SIG-M5 treated with dmso at 0.1 percent for 504 hours (cell line): Measurements from ENCODE around the gene GNA12.
A peak's percentile ranks its signal among the peaks of the same experiment; 100 is the strongest.
"Not testable (repeated sequence)": the region's sequence is repeated elsewhere in the genome, so short reads cannot be mapped to it uniquely, and the experiment has no call there.

ENCODE experiments used
- DNase-seq: peaks from one replicate; lab custom pipeline; 2025; ENCODE audit not compliant: unreplicated experiment; lab: John Stamatoyannopoulos, UW

The GNA12 gene

GRCh38 chr7:2864999-2865670, 21.0 kb upstream of the GNA12 start:
- peak; percentile 12 for DNase-seq

GRCh38 chr7:2864204-2864985, 20.3 kb upstream of the GNA12 start:
- DNase-seq, result no peak

GRCh38 chr7:2863461-2864066, 19.5 kb upstream of the GNA12 start:
- DNase-seq, result peak; percentile 88

DNA sequence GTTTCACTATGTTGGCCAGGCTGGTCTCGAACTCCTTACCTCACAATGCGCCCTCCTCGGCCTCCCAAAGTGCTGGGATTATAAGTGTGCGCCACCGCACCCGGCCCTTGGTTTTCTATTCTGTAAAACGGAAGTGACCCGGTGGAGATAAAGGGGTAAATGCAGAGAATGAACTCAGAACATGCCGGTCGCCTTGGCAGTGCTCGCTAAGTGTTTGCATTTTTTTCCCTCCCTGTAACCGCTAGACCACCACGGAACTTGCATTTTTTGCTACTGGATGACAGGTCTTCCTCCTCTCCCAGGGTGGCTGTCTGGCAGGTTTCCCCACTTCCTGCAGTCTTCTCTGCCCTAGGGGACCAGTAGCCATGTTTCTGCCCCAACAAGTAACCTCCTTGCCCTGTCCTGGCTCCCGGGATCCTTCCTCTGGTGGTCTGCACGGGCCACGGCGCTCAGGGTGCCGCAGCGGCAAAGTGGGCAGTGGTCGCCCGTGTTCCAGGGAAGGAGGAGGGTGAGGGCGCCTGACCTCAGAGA, 18.8 kb upstream of the GNA12 start:
- no peak for DNase-seq

- no peak for DNase-seq
Observed at GRCh38 chr7:2861509-2861908, 17.4 kb upstream of the GNA12 start.

GRCh38 chr7:2860627-2861133, 16.6 kb upstream of the GNA12 start:
- DNase-seq, result no peak

DNA sequence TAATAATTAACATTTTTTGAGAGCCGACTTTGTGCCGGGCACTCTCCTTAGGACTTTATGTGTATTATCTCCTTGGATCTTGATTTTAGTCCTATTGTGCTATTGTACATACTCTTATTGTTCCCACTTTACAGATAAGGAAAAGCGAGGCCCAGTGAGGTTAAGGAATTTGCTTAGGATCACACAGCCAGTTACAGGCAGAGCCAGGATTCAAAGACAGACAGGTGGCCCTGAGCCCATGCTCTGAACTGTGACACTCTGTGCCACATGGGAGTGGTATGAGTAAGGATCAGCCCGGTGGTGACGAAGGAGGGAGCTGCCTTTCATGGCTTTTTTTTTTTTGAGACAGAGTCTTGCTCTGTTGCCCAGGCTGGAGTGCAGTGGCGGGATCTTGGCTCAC, 15.8 kb upstream of the GNA12 start:
- no peak for DNase-seq

GRCh38 chr7:2858621-2859020, 14.5 kb upstream of the GNA12 start:
- no peak for DNase-seq

- DNase-seq, result no peak
Observed at GRCh38 chr7:2856388-2857169, 12.5 kb upstream of the GNA12 start.

- DNase-seq, result no peak
Observed at GRCh38 chr7:2855386-2855785, 11.3 kb upstream of the GNA12 start.

- DNase-seq, result not testable (repeated sequence)
Observed at GRCh38 chr7:2853552-2853951, 9.4 kb upstream of the GNA12 start.

- no peak for DNase-seq
Observed at GRCh38 chr7:2853147-2853546, 9.0 kb upstream of the GNA12 start.

DNA sequence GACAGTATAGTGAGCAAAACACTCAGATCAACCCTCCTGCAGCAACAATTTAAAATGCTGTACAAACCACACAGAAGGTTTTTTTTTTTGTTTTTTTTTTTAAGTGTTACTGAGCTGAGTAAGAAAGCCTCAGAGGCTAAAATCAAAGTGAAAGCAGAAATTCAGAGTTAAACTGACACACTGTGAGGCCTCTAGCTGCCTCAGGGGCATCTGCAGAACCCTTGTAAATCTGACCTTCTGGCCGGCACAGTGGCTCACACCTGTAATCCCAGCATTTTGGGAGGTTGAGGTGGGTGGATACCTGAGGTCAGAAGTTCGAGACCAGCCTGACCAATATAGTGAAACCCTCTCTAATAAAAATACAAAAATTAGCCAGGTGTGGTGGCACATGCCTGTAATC, 7.4 kb upstream of the GNA12 start:
- DNase-seq, result no peak

DNA sequence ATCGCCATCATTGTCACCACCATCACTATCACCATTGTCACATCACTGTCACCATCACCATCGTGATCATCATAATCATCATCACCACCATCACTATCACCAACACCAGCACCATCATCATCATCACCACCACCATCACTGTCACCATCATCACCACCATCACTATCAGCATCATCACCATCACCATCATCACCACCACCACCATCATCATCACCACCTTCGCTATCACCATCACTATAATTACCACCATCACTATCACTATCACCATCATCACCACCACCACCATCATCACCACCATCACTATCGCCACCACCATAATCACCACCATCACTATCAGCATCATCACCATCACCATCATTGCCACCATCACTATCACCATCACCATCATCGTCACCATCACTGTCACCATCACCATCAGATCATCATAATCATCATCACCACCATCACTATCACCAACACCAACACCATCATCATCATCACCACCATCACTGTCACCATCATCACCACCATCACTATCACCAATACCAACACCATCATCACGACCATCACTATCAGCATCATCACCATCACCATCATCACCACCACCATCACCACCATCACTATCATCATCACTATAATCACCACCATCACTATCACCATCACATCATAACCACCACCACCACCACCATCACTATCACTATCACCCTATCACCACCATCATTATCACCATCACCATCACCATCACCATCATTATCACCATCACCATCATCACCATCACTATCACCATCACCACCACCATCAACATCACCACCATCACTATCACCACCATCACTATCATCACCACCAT, 6.0 kb upstream of the GNA12 start:
- DNase-seq, result no peak

- no peak for DNase-seq
Observed at GRCh38 chr7:2845034-2845592, 1.0 kb upstream of the GNA12 start.

DNA sequence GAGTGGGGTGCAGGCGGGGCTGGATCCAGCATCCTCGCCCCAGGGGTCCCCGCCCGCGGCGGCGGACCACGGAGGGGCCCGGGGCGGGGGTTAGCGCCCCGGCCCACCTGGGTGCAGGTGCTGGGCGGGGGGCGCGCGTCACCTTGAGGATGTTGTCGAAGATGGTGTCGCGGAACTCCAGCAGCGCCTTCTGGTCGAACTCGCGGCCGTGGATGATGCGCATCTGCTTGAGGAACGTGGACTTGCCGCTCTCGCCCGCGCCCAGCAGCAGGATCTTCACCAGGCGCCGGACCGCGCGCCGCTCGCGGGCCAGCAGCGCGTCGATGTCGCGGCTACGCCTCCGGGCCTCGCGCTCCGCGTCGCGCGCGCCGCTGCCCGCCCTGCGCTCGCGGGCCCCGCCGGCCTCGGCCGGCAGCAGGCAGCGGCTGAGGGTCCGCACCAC, 376 bp downstream of the GNA12 start:
- DNase-seq, result no peak

DNA sequence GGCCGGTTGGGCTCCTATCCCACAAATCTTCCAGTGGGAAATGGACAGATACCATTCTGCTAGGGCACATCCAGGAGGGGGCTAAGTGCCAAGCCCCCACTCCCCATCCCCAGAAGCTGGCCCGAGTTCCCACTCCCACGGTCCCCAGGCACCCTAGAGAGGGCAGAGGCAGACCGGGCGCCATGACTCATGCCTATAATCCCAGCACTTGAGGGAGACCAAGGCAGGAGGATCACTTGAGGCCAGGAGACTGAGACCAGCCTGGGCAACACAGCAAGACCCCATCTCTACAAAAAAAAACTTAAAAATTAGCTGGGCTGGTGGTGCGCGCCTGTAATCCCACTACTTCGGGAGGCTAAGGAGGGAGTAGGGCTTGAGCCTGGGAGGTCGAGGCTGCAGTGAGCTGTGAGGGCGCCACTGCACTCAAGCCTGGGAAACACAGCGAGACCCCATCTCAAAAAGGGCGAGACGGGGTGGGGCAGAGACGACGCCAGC, 870 bp downstream of the GNA12 start:
- DNase-seq, result no peak

GRCh38 chr7:2841907-2842306, 2.2 kb downstream of the GNA12 start:
- DNase-seq, result no peak

DNA sequence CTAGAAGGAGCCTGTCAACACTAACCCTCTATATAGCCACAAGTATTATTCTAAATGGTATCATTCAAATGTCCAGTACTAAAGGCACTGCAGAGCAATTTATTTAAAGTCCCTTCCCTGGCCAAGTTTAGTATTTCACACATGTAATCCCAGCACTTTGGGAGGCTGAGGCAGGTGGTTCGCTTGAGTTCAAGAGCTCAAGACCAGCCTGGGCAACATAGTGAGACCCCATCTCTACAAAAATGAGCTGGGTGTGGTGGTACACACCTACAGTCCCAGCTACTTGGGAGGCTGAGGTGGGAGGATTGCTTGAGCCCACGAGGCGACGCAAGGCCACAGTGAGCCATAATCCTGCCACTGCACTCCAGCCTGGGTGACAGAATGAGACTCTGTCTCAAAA, 3.6 kb downstream of the GNA12 start:
- DNase-seq, result no peak
